ENCODE results near the gene PCDH8. TPM values are rescaled to one million over a fixed set of nuclear protein-coding genes. Genes with fewer than 3 reads are reported as not detected.
"Not testable (repeated sequence)": the region's sequence is repeated elsewhere in the genome, so short reads cannot be mapped to it uniquely, and the experiment has no call there.

Gene PCDH8
- total RNA-seq, 1 donor from 2014 or later = 0.17 TPM

DNA sequence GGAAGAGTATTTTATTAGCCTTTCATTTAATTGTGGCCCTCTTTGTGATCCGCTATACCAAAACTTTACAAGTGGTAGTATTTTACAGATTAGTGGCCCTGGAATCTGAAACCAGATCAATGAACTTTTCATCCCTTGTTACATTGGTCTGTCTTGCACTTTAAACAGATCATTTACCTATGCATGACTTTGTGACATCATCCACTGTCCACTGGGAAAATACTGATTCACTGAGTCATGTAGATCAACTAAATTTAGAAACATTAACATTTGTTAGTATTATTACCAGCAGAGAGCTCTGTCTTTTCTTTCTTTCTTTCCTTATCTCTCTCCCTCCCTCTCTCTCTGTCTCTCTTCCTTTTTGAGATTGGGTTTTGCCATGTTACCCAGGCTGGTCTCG lies 17.5 kb downstream of the PCDH8 start:
- Mint-ChIP-seq H3K36me3 (ENCODE audit: insufficient read depth) (no peaks in the 10 kb centered on the region), H3K4me3 (ENCODE audit: low read depth) (no peak overlapping the region), H3K4me1 (ENCODE audit: low read depth) (no peaks in the 10 kb centered on the region), H3K9me3 (ENCODE audit: low read depth) (no peaks in the 10 kb centered on the region), H3K27ac (no peak overlapping the region), H3K27me3 (peaks cover 3% of the 10 kb centered on the region)
- TF ChIP-seq, protein P1, sequence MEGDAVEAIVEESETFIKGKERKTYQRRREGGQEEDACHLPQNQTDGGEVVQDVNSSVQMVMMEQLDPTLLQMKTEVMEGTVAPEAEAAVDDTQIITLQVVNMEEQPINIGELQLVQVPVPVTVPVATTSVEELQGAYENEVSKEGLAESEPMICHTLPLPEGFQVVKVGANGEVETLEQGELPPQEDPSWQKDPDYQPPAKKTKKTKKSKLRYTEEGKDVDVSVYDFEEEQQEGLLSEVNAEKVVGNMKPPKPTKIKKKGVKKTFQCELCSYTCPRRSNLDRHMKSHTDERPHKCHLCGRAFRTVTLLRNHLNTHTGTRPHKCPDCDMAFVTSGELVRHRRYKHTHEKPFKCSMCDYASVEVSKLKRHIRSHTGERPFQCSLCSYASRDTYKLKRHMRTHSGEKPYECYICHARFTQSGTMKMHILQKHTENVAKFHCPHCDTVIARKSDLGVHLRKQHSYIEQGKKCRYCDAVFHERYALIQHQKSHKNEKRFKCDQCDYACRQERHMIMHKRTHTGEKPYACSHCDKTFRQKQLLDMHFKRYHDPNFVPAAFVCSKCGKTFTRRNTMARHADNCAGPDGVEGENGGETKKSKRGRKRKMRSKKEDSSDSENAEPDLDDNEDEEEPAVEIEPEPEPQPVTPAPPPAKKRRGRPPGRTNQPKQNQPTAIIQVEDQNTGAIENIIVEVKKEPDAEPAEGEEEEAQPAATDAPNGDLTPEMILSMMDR (IDR thresholded peaks at IDR 0.05; ENCODE audit: unreplicated experiment) = no peak
- no peak for DNase-seq (ENCODE audit: low spot score, unreplicated experiment)

DNA sequence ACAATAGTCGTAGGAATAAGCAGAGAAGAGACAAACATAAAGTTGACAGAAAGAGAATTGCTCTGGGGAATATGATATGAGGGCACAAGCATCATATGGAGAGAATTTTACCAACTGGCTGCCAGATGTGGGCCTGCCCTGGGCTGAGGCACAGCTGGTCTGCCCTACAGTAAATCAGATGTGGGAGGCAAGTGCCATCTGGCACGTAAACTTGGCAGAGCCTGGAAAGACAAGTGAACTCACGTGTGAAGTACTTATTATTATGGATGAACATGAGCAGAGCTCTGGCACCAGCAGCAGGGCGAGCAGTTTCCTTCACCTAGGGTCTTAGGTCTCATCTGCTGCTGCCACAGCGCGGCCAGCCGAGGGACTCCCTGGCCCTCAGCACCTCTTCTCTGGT lies 20.6 kb downstream of the PCDH8 start:
- Mint-ChIP-seq H3K4me1 (ENCODE audit: low read depth) (no peaks in the 10 kb centered on the region), H3K9me3 (ENCODE audit: low read depth) (no peaks in the 10 kb centered on the region), H3K27ac (no peak overlapping the region), H3K4me3 (ENCODE audit: low read depth) (no peak overlapping the region), H3K36me3 (ENCODE audit: insufficient read depth) (no peaks in the 10 kb centered on the region), H3K27me3 (peaks cover 3% of the 10 kb centered on the region)
- TF ChIP-seq, protein P1 (IDR thresholded peaks at IDR 0.05; ENCODE audit: unreplicated experiment) = no peak
- DNase-seq (ENCODE audit: low spot score, unreplicated experiment) = no peak

DNA sequence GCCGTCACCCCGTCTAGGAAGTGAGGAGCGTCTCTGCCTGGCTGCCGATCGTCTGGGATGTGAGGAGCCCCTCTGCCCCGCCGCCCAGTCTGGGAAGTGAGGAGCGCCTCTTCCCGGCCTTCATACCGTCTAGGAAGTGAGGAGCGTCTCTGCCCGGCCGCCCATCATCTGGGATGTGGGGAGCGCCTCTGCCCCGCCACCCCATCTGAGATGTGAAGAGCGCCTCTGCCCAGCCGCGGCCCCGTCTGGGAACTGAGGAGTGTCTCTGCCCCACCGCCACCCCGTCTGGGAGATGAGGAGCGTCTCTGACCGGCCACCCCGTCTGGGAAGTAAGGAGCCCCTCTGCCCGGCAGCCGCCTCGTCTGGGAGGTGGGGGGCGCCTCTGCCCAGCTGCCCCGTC lies 30.6 kb downstream of the PCDH8 start:
- H3K4me3 Mint-ChIP-seq (ENCODE audit: low read depth); H3K27ac Mint-ChIP-seq; H3K4me1 Mint-ChIP-seq (ENCODE audit: low read depth); DNase-seq (ENCODE audit: low spot score, unreplicated experiment); H3K27me3 Mint-ChIP-seq; H3K9me3 Mint-ChIP-seq (ENCODE audit: low read depth); H3K36me3 Mint-ChIP-seq (ENCODE audit: insufficient read depth): not testable (repeated sequence)

DNA sequence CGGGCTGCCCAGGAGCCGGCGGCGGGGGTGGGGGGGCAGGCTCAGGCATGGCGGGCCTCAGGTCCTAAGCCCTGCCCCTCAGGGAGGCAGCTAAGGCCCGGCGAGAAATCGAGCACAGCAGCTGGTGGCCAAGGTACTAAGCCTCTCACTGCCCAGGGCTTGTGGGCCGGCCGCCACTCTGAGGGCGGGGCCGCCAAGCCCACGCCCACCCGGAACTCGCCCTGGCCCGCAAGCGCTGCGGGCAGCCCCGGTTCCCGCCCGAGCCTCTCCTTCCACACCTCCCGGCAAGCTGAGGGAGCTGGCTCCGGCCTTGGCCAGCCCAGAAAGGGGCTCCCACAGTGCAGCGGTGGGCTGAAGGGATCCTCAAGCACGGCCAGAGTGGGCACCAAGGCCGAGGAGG lies 33.1 kb downstream of the PCDH8 start:
- no peak for DNase-seq (ENCODE audit: low spot score, unreplicated experiment)
- H3K4me1 Mint-ChIP-seq (ENCODE audit: low read depth) = peaks cover 5% of the 10 kb centered on the region
- H3K27ac Mint-ChIP-seq = no peak overlapping the region
- H3K36me3 Mint-ChIP-seq (ENCODE audit: insufficient read depth) = no peaks in the 10 kb centered on the region
- peaks cover 4% of the 10 kb centered on the region for H3K9me3 Mint-ChIP-seq (ENCODE audit: low read depth)
- TF ChIP-seq, protein P1 (IDR thresholded peaks at IDR 0.05; ENCODE audit: unreplicated experiment) = no peak
- H3K27me3 Mint-ChIP-seq = peaks cover 6% of the 10 kb centered on the region
- no peak overlapping the region for H3K4me3 Mint-ChIP-seq (ENCODE audit: low read depth)

DNA sequence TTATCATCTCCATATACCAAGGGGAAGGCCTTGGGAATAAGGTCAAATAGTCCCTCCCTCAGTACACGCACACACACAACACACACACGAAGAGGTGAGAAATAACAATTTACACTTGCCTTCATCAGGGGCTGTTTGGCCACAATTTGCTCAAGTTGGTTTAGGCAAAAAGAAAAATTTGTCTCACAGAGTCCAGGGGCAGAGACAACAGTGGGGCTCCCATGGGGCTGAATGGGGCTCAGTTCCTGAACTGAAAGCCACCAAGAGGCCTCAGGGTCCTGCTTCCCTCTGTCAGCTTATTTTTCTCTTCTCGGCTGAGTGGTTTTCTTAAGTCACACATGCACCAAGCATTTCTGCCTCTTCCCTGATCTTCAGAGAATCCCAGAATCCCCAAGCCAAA lies 35.5 kb downstream of the PCDH8 start:
- Mint-ChIP-seq H3K4me3 (ENCODE audit: low read depth) (no peak overlapping the region), H3K9me3 (ENCODE audit: low read depth) (peaks cover 4% of the 10 kb centered on the region), H3K36me3 (ENCODE audit: insufficient read depth) (no peaks in the 10 kb centered on the region), H3K4me1 (ENCODE audit: low read depth) (peaks cover 9% of the 10 kb centered on the region), H3K27me3 (peaks cover 6% of the 10 kb centered on the region), H3K27ac (no peak overlapping the region)
- DNase-seq (ENCODE audit: low spot score, unreplicated experiment) = no peak
- TF ChIP-seq, protein P1 (IDR thresholded peaks at IDR 0.05; ENCODE audit: unreplicated experiment) = no peak

DNA sequence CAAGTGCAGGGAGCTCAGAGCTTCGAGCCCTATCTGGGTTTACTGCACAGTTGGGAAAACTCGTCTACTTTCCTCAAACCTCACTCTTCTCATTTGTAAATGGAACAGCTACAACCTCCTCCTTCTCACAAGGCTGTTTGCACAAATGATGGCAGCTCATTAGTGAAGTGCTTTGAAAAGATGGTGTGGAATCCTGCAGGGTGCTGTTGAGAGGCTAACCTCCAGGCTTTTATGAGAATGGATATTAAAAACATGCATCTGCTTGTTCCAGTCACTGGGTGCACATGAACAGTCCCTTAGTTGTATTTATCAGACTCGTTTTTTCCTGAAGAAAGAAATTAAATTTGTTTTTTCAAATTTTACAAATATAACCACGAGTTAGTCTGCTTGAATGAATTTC lies 36.6 kb downstream of the PCDH8 start:
- TF ChIP-seq, protein P1 (IDR thresholded peaks at IDR 0.05; ENCODE audit: unreplicated experiment) = no peak
- no peak overlapping the region for H3K27ac Mint-ChIP-seq
- peaks cover 6% of the 10 kb centered on the region for H3K27me3 Mint-ChIP-seq
- peaks cover 4% of the 10 kb centered on the region for H3K9me3 Mint-ChIP-seq (ENCODE audit: low read depth)
- no peak for DNase-seq (ENCODE audit: low spot score, unreplicated experiment)
- H3K36me3 Mint-ChIP-seq (ENCODE audit: insufficient read depth) = no peaks in the 10 kb centered on the region
- H3K4me3 Mint-ChIP-seq (ENCODE audit: low read depth) = no peak overlapping the region
- peaks cover 9% of the 10 kb centered on the region for H3K4me1 Mint-ChIP-seq (ENCODE audit: low read depth)
